ENCODE measurements around the gene CXXC1. TPM values are rescaled to one million over a fixed set of nuclear protein-coding genes. Genes with fewer than 3 reads are reported as not detected.

CXXC1 gene
- total and polyA plus RNA-seq, 4 donors: 39.2 to 77.5 (median 70.4) TPM

- Histone ChIP-seq H3K4me1 (ENCODE audit: control insufficient read depth in 5 of 5, insufficient read depth in 5 of 5, low read length in 5 of 5) (peaks cover 5 to 12% (median 7%) of the 10 kb centered on the region in 5 donors), H3K27ac (ENCODE audit: low read depth in 1 of 2, low read length in 1 of 2) (no peak overlapping the region), H3K9me3 (ENCODE audit: control insufficient read depth in 4 of 4, insufficient read depth in 3 of 4, low read length in 3 of 4) (no peaks in the 10 kb centered on the region), H3K9ac (ENCODE audit: insufficient read depth in 1 of 2, low read length in 2 of 2) (no peak overlapping the region), H3K27me3 (ENCODE audit: control insufficient read depth in 3 of 3, insufficient read depth in 3 of 3, low read length in 2 of 3) (no peaks in the 10 kb centered on the region), H3K36me3 (ENCODE audit: control insufficient read depth in 4 of 4, insufficient read depth in 4 of 4, low read length in 4 of 4) (peaks cover 29 to 63% (median 55%) of the 10 kb centered on the region in 4 donors), H3K4me3 (no peak overlapping the region)
- WGBS, 2 donors: 96 to 99% methylated on average over 4 of the region's 4 CpGs
- DNase-seq (no peak), ATAC-seq (ENCODE audit: insufficient read depth, low FRiP score) (no peak)
- TF ChIP-seq CTCF (IDR thresholded peaks at IDR 0.05; ENCODE audit: control extremely low read depth, extremely low read depth): no peak
Measured at GRCh38 chr18:50276452-50276851, 11.0 kb downstream of the CXXC1 start.

DNA sequence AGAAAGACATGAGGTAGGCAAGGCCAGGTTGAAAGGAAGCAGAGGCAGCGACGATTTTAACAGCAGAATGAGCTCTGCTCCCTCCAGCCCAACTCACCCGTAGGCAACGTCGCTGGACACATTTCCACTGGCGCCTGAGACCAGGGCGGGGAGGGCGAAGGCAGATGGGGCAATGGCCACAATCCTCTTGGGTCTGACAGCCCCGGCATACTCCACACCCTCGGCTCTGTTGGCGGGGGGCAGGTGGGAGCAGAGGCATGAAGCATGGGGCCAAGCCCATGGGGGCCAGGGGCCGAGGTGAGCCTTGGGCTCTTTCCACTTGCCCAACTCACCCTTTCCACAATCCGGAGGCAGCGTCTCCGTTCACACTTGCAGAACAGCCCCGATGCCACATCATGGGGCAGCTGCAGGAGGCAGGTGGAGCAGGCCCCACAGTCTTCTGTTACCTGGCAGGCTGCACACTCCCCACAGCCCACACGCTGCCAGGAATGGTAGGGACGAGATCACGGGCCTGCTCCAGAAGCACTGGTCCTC lies 11.9 kb downstream of the CXXC1 start:
- H3K36me3 ChIP-seq (ENCODE audit: control insufficient read depth in 4 of 4, insufficient read depth in 4 of 4, low read length in 4 of 4): peaks cover 29 to 65% (median 59%) of the 10 kb centered on the region in 4 donors
- DNase-seq (no peak), ATAC-seq (ENCODE audit: insufficient read depth, low FRiP score) (no peak)
- TF ChIP-seq CTCF (IDR thresholded peaks at IDR 0.05; ENCODE audit: control extremely low read depth, extremely low read depth): no peak
- H3K27ac ChIP-seq (ENCODE audit: low read depth in 1 of 2, low read length in 1 of 2): no peak overlapping the region
- no peaks in the 10 kb centered on the region for H3K27me3 ChIP-seq (ENCODE audit: control insufficient read depth in 3 of 3, insufficient read depth in 3 of 3, low read length in 2 of 3)
- H3K4me1 ChIP-seq (ENCODE audit: control insufficient read depth in 5 of 5, insufficient read depth in 5 of 5, low read length in 5 of 5): peaks cover 4 to 12% (median 7%) of the 10 kb centered on the region in 5 donors
- H3K9me3 ChIP-seq (ENCODE audit: control insufficient read depth in 4 of 4, insufficient read depth in 3 of 4, low read length in 3 of 4): no peaks in the 10 kb centered on the region
- H3K4me3 ChIP-seq: no peak overlapping the region
- no peak overlapping the region for H3K9ac ChIP-seq (ENCODE audit: insufficient read depth in 1 of 2, low read length in 2 of 2)
- 98% methylated on average over 19 of the region's 19 CpGs for WGBS, 2 donors

DNA sequence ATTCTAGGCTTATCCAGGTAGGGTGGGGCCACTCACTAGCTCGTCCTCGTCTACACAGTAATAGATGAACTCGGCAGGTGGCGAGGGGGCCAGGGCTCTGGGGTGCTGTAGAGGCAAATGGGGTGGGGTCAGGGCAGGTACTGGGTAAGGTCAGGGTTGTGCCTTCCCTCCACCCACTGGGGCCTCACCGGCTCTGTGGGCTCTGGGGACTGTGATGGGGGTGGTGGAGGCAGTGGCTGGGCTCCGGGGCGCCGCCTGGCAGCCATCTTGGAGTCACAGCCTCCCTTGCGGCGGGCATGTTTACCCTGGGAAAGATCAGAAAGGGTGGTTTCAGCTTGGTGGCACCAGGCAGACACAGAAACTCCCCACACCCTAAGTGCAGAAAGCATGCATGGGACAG lies 12.6 kb downstream of the CXXC1 start:
- peaks cover 29 to 68% (median 64%) of the 10 kb centered on the region in 4 donors for H3K36me3 ChIP-seq (ENCODE audit: control insufficient read depth in 4 of 4, insufficient read depth in 4 of 4, low read length in 4 of 4)
- DNase-seq: no peak

More for the DNA sequence above, 12.6 kb downstream of the CXXC1 start:
- ATAC-seq (ENCODE audit: insufficient read depth, low FRiP score): no peak
- TF ChIP-seq CTCF (IDR thresholded peaks at IDR 0.05; ENCODE audit: control extremely low read depth, extremely low read depth): no peak
- 97% methylated on average over 10 of the region's 10 CpGs for WGBS, 2 donors
- Histone ChIP-seq H3K9me3 (ENCODE audit: control insufficient read depth in 4 of 4, insufficient read depth in 3 of 4, low read length in 3 of 4) (no peaks in the 10 kb centered on the region), H3K9ac (ENCODE audit: insufficient read depth in 1 of 2, low read length in 2 of 2) (no peak overlapping the region), H3K27me3 (ENCODE audit: control insufficient read depth in 3 of 3, insufficient read depth in 3 of 3, low read length in 2 of 3) (no peaks in the 10 kb centered on the region), H3K27ac (ENCODE audit: low read depth in 1 of 2, low read length in 1 of 2) (no peak overlapping the region), H3K4me1 (ENCODE audit: control insufficient read depth in 5 of 5, insufficient read depth in 5 of 5, low read length in 5 of 5) (peaks cover 0 to 7% (median 3%) of the 10 kb centered on the region in 5 donors), H3K4me3 (no peak overlapping the region)
